NOMO-1 (cell line): ENCODE measurements around the gene RSAD2.
A peak's percentile ranks its signal among the peaks of the same experiment; 100 is the strongest.
"Not testable (repeated sequence)": the region's sequence is repeated elsewhere in the genome, so short reads cannot be mapped to it uniquely, and the experiment has no call there.

Source experiments
- DNase-seq, 2 experiments: peaks; one replicate each; lab custom pipeline; 2025; ENCODE audit not compliant: unreplicated experiment in 2 of 2; lab: John Stamatoyannopoulos, UW

The RSAD2 gene, protein sequence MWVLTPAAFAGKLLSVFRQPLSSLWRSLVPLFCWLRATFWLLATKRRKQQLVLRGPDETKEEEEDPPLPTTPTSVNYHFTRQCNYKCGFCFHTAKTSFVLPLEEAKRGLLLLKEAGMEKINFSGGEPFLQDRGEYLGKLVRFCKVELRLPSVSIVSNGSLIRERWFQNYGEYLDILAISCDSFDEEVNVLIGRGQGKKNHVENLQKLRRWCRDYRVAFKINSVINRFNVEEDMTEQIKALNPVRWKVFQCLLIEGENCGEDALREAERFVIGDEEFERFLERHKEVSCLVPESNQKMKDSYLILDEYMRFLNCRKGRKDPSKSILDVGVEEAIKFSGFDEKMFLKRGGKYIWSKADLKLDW

DNA sequence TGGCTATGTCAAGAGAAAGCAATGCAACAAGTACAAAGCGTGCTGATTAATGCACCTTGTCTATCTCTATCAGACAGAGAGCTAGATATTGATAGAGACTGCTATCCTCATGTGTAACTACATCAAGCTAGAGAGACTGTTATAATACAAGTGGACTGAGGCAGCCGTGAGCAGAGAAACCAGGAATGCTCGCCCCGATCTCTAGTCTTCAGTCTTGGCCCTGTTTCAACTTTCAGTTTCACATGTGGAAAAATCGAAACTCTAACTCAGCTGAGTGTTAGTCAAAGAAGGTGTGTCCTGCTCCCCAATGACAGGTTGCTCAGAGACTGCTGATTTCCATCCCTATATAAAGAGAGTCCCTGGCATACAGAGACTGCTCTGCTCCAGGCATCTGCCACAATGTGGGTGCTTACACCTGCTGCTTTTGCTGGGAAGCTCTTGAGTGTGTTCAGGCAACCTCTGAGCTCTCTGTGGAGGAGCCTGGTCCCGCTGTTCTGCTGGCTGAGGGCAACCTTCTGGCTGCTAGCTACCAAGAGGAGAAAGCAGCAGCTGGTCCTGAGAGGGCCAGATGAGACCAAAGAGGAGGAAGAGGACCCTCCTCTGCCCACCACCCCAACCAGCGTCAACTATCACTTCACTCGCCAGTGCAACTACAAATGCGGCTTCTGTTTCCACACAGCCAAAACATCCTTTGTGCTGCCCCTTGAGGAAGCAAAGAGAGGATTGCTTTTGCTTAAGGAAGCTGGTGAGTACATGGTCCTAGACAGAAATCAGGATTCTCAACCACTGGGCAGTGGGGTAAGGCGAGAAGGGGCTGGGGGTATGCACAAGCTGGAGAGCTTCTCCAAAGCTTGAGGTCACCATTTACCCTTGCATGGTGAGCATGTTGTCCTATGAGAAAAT, at the start of gene RSAD2:
RSAD2 (plus strand) TSS at position 376 of the 903 bp plus-strand sequence; CDS start at position 400, 24 bp downstream.
- DNase-seq, result peak in 1 of 2 experiments; percentile 39

DNA sequence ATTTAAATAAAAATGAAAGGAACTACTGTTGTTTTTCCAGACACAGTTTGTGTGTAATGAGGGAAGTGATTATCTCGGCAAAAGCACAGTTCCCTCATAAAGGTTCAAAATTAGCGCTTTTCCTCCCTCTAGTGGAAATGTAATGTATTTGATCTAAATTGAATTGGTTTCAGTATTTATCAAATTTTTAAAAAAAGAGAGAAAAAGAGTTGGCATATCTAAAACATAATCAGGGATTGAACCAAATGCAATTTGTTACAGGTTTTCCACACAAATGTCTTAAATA, 49.3 kb upstream of the RSAD2 start:
- DNase-seq, result peak; percentile 31 to 49

DNA sequence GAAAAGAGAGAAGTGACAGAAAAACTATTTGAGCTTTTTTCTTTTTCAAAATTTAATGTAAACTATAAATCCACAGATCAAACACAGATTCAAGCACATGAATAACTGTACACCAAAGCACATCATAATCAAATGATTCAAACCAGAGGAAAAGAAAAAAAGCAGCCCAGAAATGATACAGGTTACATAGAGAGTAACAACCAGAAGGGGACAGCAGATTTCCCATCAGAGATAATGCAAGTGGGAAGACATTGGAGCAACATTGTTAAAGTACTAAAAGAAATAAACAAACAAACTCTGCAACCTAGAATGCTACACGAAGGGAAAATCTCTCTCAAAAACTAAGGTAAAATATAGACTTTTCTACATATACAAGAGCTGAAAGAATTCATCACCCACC, 46.3 kb upstream of the RSAD2 start:
- no peak for DNase-seq

GRCh38 chr2:6832596-6833299, 44.8 kb upstream of the RSAD2 start:
- no peak for DNase-seq

DNA sequence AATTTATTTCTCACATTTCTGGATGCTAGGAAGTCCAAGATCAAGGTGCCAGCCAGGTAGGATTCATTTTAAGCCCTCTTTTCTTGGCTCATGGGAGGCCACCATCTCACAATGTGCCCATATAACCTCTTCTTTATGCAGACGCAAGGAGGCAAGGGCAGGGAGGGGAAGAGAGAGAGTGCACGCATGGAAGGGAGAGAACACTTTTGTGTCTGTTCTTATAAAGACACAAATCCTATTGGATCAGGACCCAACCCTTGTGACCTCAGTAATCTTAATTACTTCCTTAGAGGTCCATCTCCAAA, 44.3 kb upstream of the RSAD2 start:
- DNase-seq, result no peak

DNA sequence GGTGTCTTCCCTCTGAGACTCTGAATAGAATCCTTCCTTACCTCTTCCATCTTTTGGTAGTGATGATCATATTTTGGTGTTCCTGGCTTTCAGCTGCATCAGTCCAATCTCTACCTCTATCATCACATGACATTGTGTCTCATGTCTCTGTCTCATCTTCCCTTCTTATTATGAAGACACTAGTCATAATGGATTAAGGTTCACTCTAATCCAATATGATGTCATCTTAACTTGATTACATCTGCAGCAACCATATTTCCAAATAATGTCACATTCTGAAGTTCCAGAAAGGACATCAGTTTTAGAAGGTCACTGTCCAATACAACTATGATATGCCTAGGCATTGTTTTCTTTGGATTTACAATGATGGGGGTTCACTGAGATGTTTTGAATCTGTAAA, 43.4 kb upstream of the RSAD2 start:
- DNase-seq, result no peak

DNA sequence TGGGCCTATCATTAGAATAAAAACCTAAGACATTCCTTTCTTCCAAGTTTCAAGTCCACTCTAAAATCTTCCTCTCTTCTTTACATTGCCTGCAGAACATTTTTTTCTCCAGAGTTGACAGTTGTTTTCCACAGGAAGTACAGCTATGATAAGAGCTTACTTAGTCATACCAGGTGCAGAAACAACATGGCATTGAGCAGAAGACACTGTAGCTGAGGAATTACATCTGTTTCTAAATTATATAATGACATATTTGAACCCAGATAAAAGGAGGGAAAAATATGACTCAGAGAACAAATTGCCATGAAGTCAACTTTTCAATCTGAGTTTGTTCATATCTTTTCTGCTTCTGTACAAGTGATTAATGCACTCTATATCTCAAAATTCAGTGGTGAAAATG, 42.1 kb upstream of the RSAD2 start:
- DNase-seq, result no peak

DNA sequence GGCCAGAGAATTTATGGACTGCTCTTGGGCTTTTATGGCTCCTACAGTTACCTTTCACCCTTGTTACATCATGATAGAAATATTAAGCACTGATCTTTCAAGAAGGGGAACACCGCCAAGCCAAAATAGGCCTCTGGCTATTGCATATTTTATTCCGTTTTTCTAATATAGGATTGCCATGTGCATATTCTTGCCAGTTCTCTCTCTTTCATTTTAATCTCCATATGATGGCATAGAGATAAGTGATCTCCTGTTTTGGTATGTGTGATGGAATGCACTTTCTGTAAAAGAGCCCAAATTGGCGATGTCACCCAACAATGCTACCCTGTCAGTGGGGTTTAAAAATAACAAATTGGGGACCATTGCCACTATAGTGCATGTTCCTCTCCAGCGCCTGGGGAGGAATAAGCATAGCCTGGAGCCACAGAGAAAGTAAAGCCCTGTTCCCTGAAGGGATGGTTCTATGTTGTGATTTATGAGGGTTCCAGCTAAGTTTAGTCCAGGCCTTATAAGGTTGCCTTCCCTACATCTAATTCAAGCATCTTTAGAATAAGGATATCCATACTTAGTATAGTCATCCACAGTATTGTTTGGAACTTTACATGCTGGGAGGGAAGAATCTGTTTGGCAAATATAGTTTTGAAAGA, 38.8 kb upstream of the RSAD2 start:
- no peak for DNase-seq

GRCh38 chr2:6841537-6842287, 35.9 kb upstream of the RSAD2 start:
- DNase-seq, result no peak

GRCh38 chr2:6845312-6845711, 32.3 kb upstream of the RSAD2 start:
- no peak for DNase-seq

DNA sequence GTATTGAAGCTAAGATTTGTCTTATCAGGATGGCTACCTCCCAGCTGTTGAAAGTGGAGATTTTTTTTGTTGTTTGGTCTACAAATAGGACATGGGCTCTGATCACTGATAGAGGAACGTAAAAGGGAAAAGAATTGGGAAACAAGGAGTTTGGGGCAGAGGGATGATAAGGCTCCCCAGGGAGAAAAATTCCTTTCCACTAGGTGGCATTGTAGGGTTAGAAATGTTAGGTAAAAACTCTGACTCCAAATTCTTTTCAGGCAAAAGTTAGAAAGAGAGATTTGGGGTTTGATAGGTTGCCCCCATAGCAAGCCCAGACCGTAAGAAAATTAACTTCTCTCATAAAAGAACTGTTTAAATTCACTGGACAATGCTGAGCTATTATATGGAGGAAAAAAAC, 31.7 kb upstream of the RSAD2 start:
- no peak for DNase-seq

DNA sequence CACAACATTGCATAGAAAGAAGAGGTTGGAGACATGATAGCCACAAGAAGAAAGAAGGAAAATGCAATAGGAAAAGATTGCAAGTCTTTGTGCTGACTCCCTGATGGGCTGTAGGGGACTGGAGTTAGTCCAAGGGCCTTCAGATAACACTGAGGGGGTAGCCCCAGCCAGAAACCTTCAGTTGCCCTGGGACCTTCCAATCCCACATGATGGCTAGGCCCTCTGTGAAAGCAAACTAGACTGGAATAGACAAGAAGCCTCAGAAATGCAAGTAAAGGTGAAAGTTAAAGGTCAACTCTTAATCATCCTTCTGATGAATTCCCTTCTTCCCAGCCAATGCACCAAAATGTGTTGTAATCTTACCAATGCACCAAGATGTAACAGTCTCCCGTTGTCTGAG, 31.0 kb upstream of the RSAD2 start:
- DNase-seq, result no peak

- DNase-seq, result no peak
Observed at GRCh38 chr2:6846967-6847681, 30.5 kb upstream of the RSAD2 start.

- no peak for DNase-seq
Observed at GRCh38 chr2:6852195-6852594, 25.4 kb upstream of the RSAD2 start.

- no peak for DNase-seq
Observed at GRCh38 chr2:6854416-6854815, 23.2 kb upstream of the RSAD2 start.

- no peak for DNase-seq
Observed at GRCh38 chr2:6855860-6856547, 21.6 kb upstream of the RSAD2 start.

DNA sequence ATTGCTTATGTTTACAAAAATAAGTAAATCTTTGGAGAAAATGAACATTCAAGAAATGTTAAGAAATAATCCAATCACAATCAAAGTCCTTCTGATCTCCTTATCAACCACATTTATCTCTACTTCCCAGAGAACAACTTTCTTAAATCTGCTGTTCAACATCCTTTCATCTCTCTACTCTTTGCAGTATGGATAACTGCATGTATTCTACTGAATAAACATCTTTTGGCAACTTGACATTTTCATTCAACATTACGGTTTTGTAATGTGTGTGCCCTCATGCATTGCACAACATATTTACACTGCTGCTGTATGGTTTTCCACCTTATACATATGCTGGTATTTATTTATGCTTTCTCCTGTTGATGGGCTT, 21.0 kb upstream of the RSAD2 start:
- no peak for DNase-seq

GRCh38 chr2:6858466-6859027, 19.0 kb upstream of the RSAD2 start:
- DNase-seq, result not testable (repeated sequence)

GRCh38 chr2:6860296-6860695, 17.3 kb upstream of the RSAD2 start:
- DNase-seq, result no peak
